ACC112 (cell line): ENCODE measurements around the gene RNU1-1.
"Not testable (repeated sequence)": the region's sequence is repeated elsewhere in the genome, so short reads cannot be mapped to it uniquely, and the experiment has no call there.

Experiments used
- H2AFZ ChIP-seq: fragments of 200-600 bp; sonication (generic); one replicate; pipeline ENCODE4 v1.6.0; 2017; ENCODE audit warnings: antibody characterized with exemption, low read length; ENCODE audit not compliant: unreplicated experiment
- H3K27ac ChIP-seq: fragments of 200-600 bp; sonication (generic); 2 replicates; pipeline ENCODE4 v1.5.1; 2014; ENCODE audit warnings: low read depth, mild to moderate bottlenecking, antibody characterized with exemption, low read length, moderate library complexity
- H3K27me3 ChIP-seq: fragments of 200-600 bp; sonication (generic); 2 replicates; pipeline ENCODE4 v1.6.1; 2014; ENCODE audit warnings: mild to moderate bottlenecking, antibody characterized with exemption, low read length, moderate library complexity, mixed read lengths; ENCODE audit not compliant: insufficient read depth
- H3K36me3 ChIP-seq: fragments of 200-600 bp; sonication (generic); 2 replicates; pipeline ENCODE4 v1.6.1; 2016; ENCODE audit warnings: mild to moderate bottlenecking, antibody characterized with exemption, low read length, moderate library complexity, mixed read lengths; ENCODE audit not compliant: insufficient read depth
- H3K4me1 ChIP-seq: fragments of 200-600 bp; sonication (generic); one replicate; pipeline ENCODE4 v1.6.1; 2016; ENCODE audit warnings: low read length, mixed read lengths; ENCODE audit not compliant: insufficient read depth, unreplicated experiment, control insufficient read depth
- H3K4me3 ChIP-seq: fragments of 200-600 bp; sonication (generic); 2 replicates; pipeline ENCODE4 v1.5.1; 2014; ENCODE audit warnings: mild to moderate bottlenecking, low read depth, low read length
- H3K79me2 ChIP-seq: fragments of 200-600 bp; sonication (generic); one replicate; pipeline ENCODE4 v1.6.0; 2016; ENCODE audit warnings: low read length; ENCODE audit not compliant: control insufficient read depth, unreplicated experiment, insufficient read depth

The RNU1-1 gene

GRCh38 chr1:16506364-16507136 is 7.5 kb downstream of the RNU1-1 start:
- H3K27me3 ChIP-seq, H2AFZ ChIP-seq, H3K36me3 ChIP-seq, H3K4me1 ChIP-seq, H3K79me2 ChIP-seq, H3K27ac ChIP-seq, H3K4me3 ChIP-seq: not testable (repeated sequence)

- H3K79me2 ChIP-seq, H3K36me3 ChIP-seq, H3K4me3 ChIP-seq, H2AFZ ChIP-seq, H3K4me1 ChIP-seq, H3K27ac ChIP-seq, H3K27me3 ChIP-seq: not testable (repeated sequence)
Measured at GRCh38 chr1:16505870-16506269, 8.2 kb downstream of the RNU1-1 start.

GRCh38 chr1:16503494-16503893 is 10.6 kb downstream of the RNU1-1 start:
- H3K36me3 ChIP-seq = no peaks in the 10 kb centered on the region
- no peaks in the 10 kb centered on the region for H3K4me1 ChIP-seq
- no peaks in the 10 kb centered on the region for H3K79me2 ChIP-seq
- no peak overlapping the region for H2AFZ ChIP-seq
- peaks cover 6% of the 10 kb centered on the region; the same call in 1 of the 2 replicates for H3K27me3 ChIP-seq
- H3K4me3 ChIP-seq = no peak overlapping the region
- no peak overlapping the region for H3K27ac ChIP-seq

GRCh38 chr1:16501446-16501845 is 12.6 kb downstream of the RNU1-1 start:
- not testable (repeated sequence) for H3K27me3 ChIP-seq, H3K4me3 ChIP-seq, H3K4me1 ChIP-seq, H2AFZ ChIP-seq, H3K27ac ChIP-seq, H3K36me3 ChIP-seq, H3K79me2 ChIP-seq

- not testable (repeated sequence) for H3K4me3 ChIP-seq, H3K4me1 ChIP-seq, H3K27ac ChIP-seq, H3K79me2 ChIP-seq, H3K36me3 ChIP-seq, H2AFZ ChIP-seq, H3K27me3 ChIP-seq
Measured at GRCh38 chr1:16500975-16501374, 13.1 kb downstream of the RNU1-1 start.

GRCh38 chr1:16500466-16500865 is 13.6 kb downstream of the RNU1-1 start:
- not testable (repeated sequence) for H3K36me3 ChIP-seq, H2AFZ ChIP-seq

GRCh38 chr1:16498573-16499413 is 15.3 kb downstream of the RNU1-1 start:
- peak overlapping the region; percentile 96 for H2AFZ ChIP-seq
- peak overlapping the region; percentile 82 for H3K4me3 ChIP-seq
- H3K27ac ChIP-seq = no peak overlapping the region

More at GRCh38 chr1:16500466-16500865, 13.6 kb downstream of the RNU1-1 start:
- H3K4me1 ChIP-seq, H3K4me3 ChIP-seq, H3K79me2 ChIP-seq, H3K27ac ChIP-seq, H3K27me3 ChIP-seq: not testable (repeated sequence)

GRCh38 chr1:16498047-16498446 is 16.0 kb downstream of the RNU1-1 start:
- not testable (repeated sequence) for H3K27ac ChIP-seq, H3K79me2 ChIP-seq, H2AFZ ChIP-seq, H3K27me3 ChIP-seq, H3K36me3 ChIP-seq, H3K4me1 ChIP-seq
- peak overlapping the region; percentile 82 for H3K4me3 ChIP-seq

More at GRCh38 chr1:16498573-16499413, 15.3 kb downstream of the RNU1-1 start:
- no peaks in the 10 kb centered on the region for H3K4me1 ChIP-seq
- H3K27me3 ChIP-seq = no peaks in the 10 kb centered on the region
- H3K36me3 ChIP-seq = no peaks in the 10 kb centered on the region
- H3K79me2 ChIP-seq = no peaks in the 10 kb centered on the region

GRCh38 chr1:16497474-16497904 is 16.6 kb downstream of the RNU1-1 start:
- H3K27me3 ChIP-seq, H3K27ac ChIP-seq, H2AFZ ChIP-seq, H3K4me3 ChIP-seq, H3K79me2 ChIP-seq, H3K4me1 ChIP-seq, H3K36me3 ChIP-seq: not testable (repeated sequence)

GRCh38 chr1:16493731-16494130 is 20.4 kb downstream of the RNU1-1 start:
- not testable (repeated sequence) for H2AFZ ChIP-seq, H3K27me3 ChIP-seq, H3K27ac ChIP-seq, H3K4me3 ChIP-seq, H3K4me1 ChIP-seq, H3K79me2 ChIP-seq, H3K36me3 ChIP-seq

GRCh38 chr1:16492937-16493336 is 21.1 kb downstream of the RNU1-1 start:
- not testable (repeated sequence) for H3K27me3 ChIP-seq, H3K79me2 ChIP-seq, H3K4me1 ChIP-seq, H3K36me3 ChIP-seq, H3K4me3 ChIP-seq, H3K27ac ChIP-seq, H2AFZ ChIP-seq
